Ascending aorta (tissue), 2 donors: Measurements from ENCODE around the gene ZIC2. TPM values are rescaled to one million over a fixed set of nuclear protein-coding genes. Genes with fewer than 3 reads are reported as not detected.

Source experiments
- DNase-seq, 2 donors: peaks; one replicate each; pipeline ENCODE4 v3.0.0-alpha.2; 2019; ENCODE audit warnings: low spot score in 2 of 2
- H3K27ac ChIP-seq, 2 donors: fragments of 200-600 bp; sonication (generic); one replicate each; pipeline ENCODE4 v1.5.1; 2016 to 2017; ENCODE audit warnings: mild to moderate bottlenecking in 1 of 2
- H3K27me3 ChIP-seq: fragments of 200-600 bp; sonication (generic); one replicate; pipeline ENCODE4 v1.5.1; 2017
- H3K36me3 ChIP-seq, 2 donors: fragments of 200-600 bp; sonication (generic); one replicate each; pipeline ENCODE4 v1.5.1; 2016
- H3K4me1 ChIP-seq, 2 donors: fragments of 200-600 bp; sonication (generic); one replicate each; pipeline ENCODE4 v1.5.1; 2016 to 2017; ENCODE audit warnings: mild to moderate bottlenecking in 1 of 2
- H3K4me3 ChIP-seq, 2 donors: fragments of 200-600 bp; sonication (generic); one replicate each; pipeline ENCODE4 v1.5.1; 2016 to 2017; ENCODE audit warnings: mild to moderate bottlenecking in 1 of 2
- H3K9me3 ChIP-seq, 2 donors: fragments of 200-600 bp; sonication (generic); one replicate each; pipeline ENCODE4 v1.5.1; 2016
- CTCF ChIP-seq, 3 experiments: fragments of 200-600 bp in 2 of 3; fragments of 450-650 bp in 1 of 3; sonication (generic) in 2 of 3; IDR thresholded peaks; one replicate each; pipeline ENCODE4 v1.5.1; 2016 to 2019; ENCODE audit warnings: antibody characterized with exemption in 3 of 3, mild to moderate bottlenecking in 1 of 3, moderate library complexity in 1 of 3
- intact Hi-C: fragments of 100-400 bp; cut with DNase I; formaldehyde crosslinking; loops from one replicate; pipeline ENCODE4 v1.15.1; 2023
- total RNA-seq: library from RNA; depleted of rRNA; stranded (reverse); fragments of >200 nt; gene quantifications from one replicate; pipeline ENCODE4 v1.1.0, GENCODE V29; 2016

ZIC2 gene
- total RNA-seq, 1 donor from 2014 or later: not detected

GRCh38 chr13:99995589-99996380 lies 14.2 kb downstream of the ZIC2 start:
- Histone ChIP-seq H3K36me3 (no peaks in the 10 kb centered on the region), H3K27ac (no peak overlapping the region), H3K27me3 (peaks cover 54% of the 10 kb centered on the region), H3K9me3 (peaks cover 0 to 4% of the 10 kb centered on the region in 2 donors), H3K4me3 (no peak overlapping the region), H3K4me1 (no peaks in the 10 kb centered on the region)
- TF ChIP-seq CTCF (IDR thresholded peaks at IDR 0.05): no peak
- intact Hi-C loops: loop anchor here (5.0 kb wide), 1 partner anchor 682 kb away; no protein-coding TSS in a partner anchor
- DNase-seq: peak in 1 of 2 donors; percentile 22

GRCh38 chr13:99996381-99996973 lies 14.9 kb downstream of the ZIC2 start:
- intact Hi-C loops: loop anchor here (5.0 kb wide), 1 partner anchor 681 kb away; no protein-coding TSS in a partner anchor
- Histone ChIP-seq H3K4me3 (no peak overlapping the region), H3K9me3 (peaks cover 0 to 4% of the 10 kb centered on the region in 2 donors), H3K27ac (no peak overlapping the region), H3K4me1 (no peaks in the 10 kb centered on the region), H3K27me3 (peaks cover 47% of the 10 kb centered on the region), H3K36me3 (no peaks in the 10 kb centered on the region)
- no peak for DNase-seq
- TF ChIP-seq CTCF (IDR thresholded peaks at IDR 0.05): no peak

- Histone ChIP-seq H3K4me1 (no peaks in the 10 kb centered on the region), H3K27me3 (peaks cover 36% of the 10 kb centered on the region), H3K27ac (no peak overlapping the region), H3K9me3 (peaks cover 0 to 4% of the 10 kb centered on the region in 2 donors), H3K4me3 (no peak overlapping the region), H3K36me3 (no peaks in the 10 kb centered on the region)
- TF ChIP-seq CTCF (IDR thresholded peaks at IDR 0.05): no peak
- DNase-seq: no peak
- intact Hi-C loops: loop anchor here (5.0 kb wide), 1 partner anchor 680 kb away; no protein-coding TSS in a partner anchor
These were observed 16.2 kb downstream of the ZIC2 start for GRCh38 chr13:99997702-99998214.

- no peak for TF ChIP-seq CTCF (IDR thresholded peaks at IDR 0.05)
- H3K9me3 ChIP-seq: peaks cover 0 to 7% of the 10 kb centered on the region in 2 donors
- no peak overlapping the region for H3K4me3 ChIP-seq
- intact Hi-C loops: loop anchor here (5.0 kb wide), 1 partner anchor 679 kb away; no protein-coding TSS in a partner anchor
- H3K27me3 ChIP-seq: peaks cover 36% of the 10 kb centered on the region
- no peak overlapping the region for H3K27ac ChIP-seq
- no peaks in the 10 kb centered on the region for H3K36me3 ChIP-seq
- no peaks in the 10 kb centered on the region for H3K4me1 ChIP-seq
- DNase-seq: no peak
These were observed 16.7 kb downstream of the ZIC2 start for GRCh38 chr13:99998261-99998660.

GRCh38 chr13:100014621-100015020 lies 33.0 kb downstream of the ZIC2 start:
- Histone ChIP-seq H3K4me1 (no peaks in the 10 kb centered on the region), H3K9me3 (no peaks in the 10 kb centered on the region), H3K27ac (no peak overlapping the region), H3K27me3 (no peaks in the 10 kb centered on the region), H3K4me3 (no peak overlapping the region), H3K36me3 (no peaks in the 10 kb centered on the region)
- no peak for DNase-seq
- intact Hi-C loops: no loop called here
- TF ChIP-seq CTCF (IDR thresholded peaks at IDR 0.05): no peak
